Brain microvascular endothelial cell (primary cell): ENCODE results near the gene SUSD3.

Experiments used
- DNase-seq: peaks from one replicate; pipeline ENCODE4 v3.0.0-alpha.2; 2020
- H3K27ac ChIP-seq: fragments of 250-450 bp; sonication (Bioruptor Pico); 2 replicates; pipeline ENCODE4 v1.5.1; 2020; ENCODE audit warnings: mild to moderate bottlenecking, moderate library complexity
- H3K27me3 ChIP-seq: fragments of 250-450 bp; sonication (Bioruptor Pico); replicated peaks from 2 replicates; pipeline ENCODE4 v1.5.1; 2020; ENCODE audit warnings: mild to moderate bottlenecking
- H3K36me3 ChIP-seq: fragments of 250-450 bp; sonication (Bioruptor Pico); replicated peaks from 2 replicates; pipeline ENCODE4 v1.5.1; 2020; ENCODE audit warnings: mild to moderate bottlenecking
- H3K4me3 ChIP-seq: 2 replicates; pipeline ENCODE4 v1.5.1; 2011; ENCODE audit warnings: low read depth, mild to moderate bottlenecking, control low read depth, low read length, moderate library complexity
- CTCF ChIP-seq: IDR thresholded peaks from 2 replicates; pipeline ENCODE4 v1.5.1; 2011; ENCODE audit warnings: low read depth, mild to moderate bottlenecking, moderate library complexity, low read length, control low read depth, inconsistent platforms; ENCODE audit errors: missing control alignments
- in situ Hi-C: cut with HindIII; loops from 2 replicates; pipeline ENCODE4 v1.10.0; 2017; ENCODE audit warnings: low sequenced_read_pairs, low pct_ligation_motif_present

Gene SUSD3

GRCh38 chr9:93049491-93049890 is 9.0 kb upstream of the SUSD3 start:
- H3K36me3 ChIP-seq = no peaks in the 10 kb centered on the region
- no peak for DNase-seq
- no peak overlapping the region for H3K4me3 ChIP-seq
- no peak overlapping the region for H3K27ac ChIP-seq
- in situ Hi-C loops = no loop called here
- H3K27me3 ChIP-seq = no peaks in the 10 kb centered on the region
- no peak for TF ChIP-seq CTCF

GRCh38 chr9:93050231-93050630 is 8.3 kb upstream of the SUSD3 start:
- no peak overlapping the region for H3K4me3 ChIP-seq
- in situ Hi-C loops = no loop called here
- no peaks in the 10 kb centered on the region for H3K27me3 ChIP-seq
- no peaks in the 10 kb centered on the region for H3K36me3 ChIP-seq
- H3K27ac ChIP-seq = no peak overlapping the region
- no peak for DNase-seq
- TF ChIP-seq CTCF = no peak

- peak; percentile 15 for DNase-seq
- Histone ChIP-seq H3K27ac (no peak overlapping the region), H3K36me3 (no peaks in the 10 kb centered on the region), H3K4me3 (no peak overlapping the region), H3K27me3 (no peaks in the 10 kb centered on the region)
- TF ChIP-seq CTCF = no peak
- in situ Hi-C loops = no loop called here
These were observed 6.8 kb upstream of the SUSD3 start for GRCh38 chr9:93051680-93052089.

- no peak for TF ChIP-seq CTCF
- Histone ChIP-seq H3K4me3 (no peak overlapping the region), H3K27ac (no peak overlapping the region), H3K27me3 (no peaks in the 10 kb centered on the region), H3K36me3 (no peaks in the 10 kb centered on the region)
- DNase-seq = no peak
- in situ Hi-C loops = no loop called here
These were observed 5.5 kb upstream of the SUSD3 start for GRCh38 chr9:93052791-93053540.

GRCh38 chr9:93053781-93054331 is 4.6 kb upstream of the SUSD3 start:
- TF ChIP-seq CTCF = no peak
- in situ Hi-C loops = no loop called here
- H3K4me3 ChIP-seq = no peak overlapping the region
- DNase-seq = no peak
- H3K36me3 ChIP-seq = no peaks in the 10 kb centered on the region
- no peaks in the 10 kb centered on the region for H3K27me3 ChIP-seq
- no peak overlapping the region for H3K27ac ChIP-seq
